ACC112 (cell line): ENCODE measurements around the gene SDC1.

ENCODE experiments used
- H2AFZ ChIP-seq: fragments of 200-600 bp; sonication (generic); one replicate; pipeline ENCODE4 v1.6.0; 2017; ENCODE audit warnings: antibody characterized with exemption, low read length; ENCODE audit not compliant: unreplicated experiment
- H3K27ac ChIP-seq: fragments of 200-600 bp; sonication (generic); 2 replicates; pipeline ENCODE4 v1.5.1; 2014; ENCODE audit warnings: low read depth, mild to moderate bottlenecking, antibody characterized with exemption, low read length, moderate library complexity
- H3K27me3 ChIP-seq: fragments of 200-600 bp; sonication (generic); 2 replicates; pipeline ENCODE4 v1.6.1; 2014; ENCODE audit warnings: mild to moderate bottlenecking, antibody characterized with exemption, low read length, moderate library complexity, mixed read lengths; ENCODE audit not compliant: insufficient read depth
- H3K36me3 ChIP-seq: fragments of 200-600 bp; sonication (generic); 2 replicates; pipeline ENCODE4 v1.6.1; 2016; ENCODE audit warnings: mild to moderate bottlenecking, antibody characterized with exemption, low read length, moderate library complexity, mixed read lengths; ENCODE audit not compliant: insufficient read depth
- H3K4me1 ChIP-seq: fragments of 200-600 bp; sonication (generic); one replicate; pipeline ENCODE4 v1.6.1; 2016; ENCODE audit warnings: low read length, mixed read lengths; ENCODE audit not compliant: insufficient read depth, unreplicated experiment, control insufficient read depth
- H3K4me3 ChIP-seq: fragments of 200-600 bp; sonication (generic); 2 replicates; pipeline ENCODE4 v1.5.1; 2014; ENCODE audit warnings: mild to moderate bottlenecking, low read depth, low read length
- H3K79me2 ChIP-seq: fragments of 200-600 bp; sonication (generic); one replicate; pipeline ENCODE4 v1.6.0; 2016; ENCODE audit warnings: low read length; ENCODE audit not compliant: control insufficient read depth, unreplicated experiment, insufficient read depth

The SDC1 gene

GRCh38 chr2:20229322-20230113 is 4.6 kb upstream of the SDC1 start:
- no peak overlapping the region for H2AFZ ChIP-seq
- H3K27me3 ChIP-seq = no peaks in the 10 kb centered on the region; the same call in 1 of the 2 replicates
- no peak overlapping the region for H3K27ac ChIP-seq
- no peaks in the 10 kb centered on the region for H3K36me3 ChIP-seq
- peaks cover 7% of the 10 kb centered on the region for H3K4me1 ChIP-seq
- no peaks in the 10 kb centered on the region for H3K79me2 ChIP-seq
- H3K4me3 ChIP-seq = no peak overlapping the region

DNA sequence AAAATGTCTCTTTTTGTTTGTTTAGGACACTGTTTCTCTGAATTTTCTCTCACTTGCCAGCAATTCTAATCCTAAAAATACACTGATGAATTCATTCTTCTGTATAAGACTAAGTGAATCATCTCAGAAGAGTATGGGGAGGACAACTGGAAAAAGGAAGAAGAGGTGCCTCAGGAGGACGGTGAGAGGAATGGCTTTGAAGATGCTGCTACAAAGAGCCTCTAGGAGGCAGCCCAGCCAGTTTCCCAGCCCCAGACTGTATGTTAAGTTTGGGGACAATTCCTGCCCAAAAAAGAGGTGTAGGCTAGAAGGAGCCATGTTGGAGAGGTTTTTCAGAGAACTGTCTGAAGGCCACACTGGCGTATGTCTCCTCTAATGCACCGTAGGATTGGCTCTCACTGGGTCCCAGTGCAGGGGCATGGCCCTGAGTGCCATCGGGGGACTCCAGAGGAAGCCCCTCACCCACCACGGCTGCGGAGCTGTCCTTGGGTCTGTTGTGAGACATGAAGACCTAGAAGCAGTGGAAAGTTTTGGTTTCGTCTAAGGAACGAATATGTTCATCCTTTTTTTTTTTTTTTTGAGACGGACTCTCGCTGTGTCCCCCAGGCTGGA is 3.1 kb upstream of the SDC1 start:
- Histone ChIP-seq H3K36me3 (no peaks in the 10 kb centered on the region), H3K79me2 (no peaks in the 10 kb centered on the region), H2AFZ (no peak overlapping the region), H3K27ac (no peak overlapping the region), H3K4me1 (peaks cover 7% of the 10 kb centered on the region), H3K27me3 (no peaks in the 10 kb centered on the region; the same call in 1 of the 2 replicates), H3K4me3 (no peak overlapping the region)

DNA sequence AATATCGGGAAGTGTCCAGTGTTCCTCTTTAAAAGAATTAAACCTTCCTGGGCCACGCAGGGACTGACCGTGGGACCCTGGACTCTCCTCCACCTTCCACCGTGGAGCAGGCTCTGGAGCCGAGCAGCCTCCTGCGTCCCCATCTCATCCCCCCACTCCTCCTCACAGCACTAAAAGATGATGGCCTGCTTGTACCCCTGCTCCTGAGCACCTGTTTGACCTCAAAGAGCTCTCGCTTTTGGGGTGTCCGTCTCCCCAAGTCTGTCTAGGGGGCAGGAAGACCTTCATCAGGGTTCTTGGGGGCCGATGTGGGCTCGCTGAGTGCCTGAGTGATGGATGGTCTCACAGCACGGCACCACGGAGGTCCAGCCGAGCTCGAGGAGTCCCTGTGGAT is 1.2 kb upstream of the SDC1 start:
- Histone ChIP-seq H3K36me3 (no peaks in the 10 kb centered on the region), H3K4me1 (peaks cover 14% of the 10 kb centered on the region), H3K27me3 (no peaks in the 10 kb centered on the region; the same call in 1 of the 2 replicates), H3K27ac (no peak overlapping the region), H2AFZ (no peak overlapping the region), H3K4me3 (no peak overlapping the region), H3K79me2 (no peaks in the 10 kb centered on the region)

DNA sequence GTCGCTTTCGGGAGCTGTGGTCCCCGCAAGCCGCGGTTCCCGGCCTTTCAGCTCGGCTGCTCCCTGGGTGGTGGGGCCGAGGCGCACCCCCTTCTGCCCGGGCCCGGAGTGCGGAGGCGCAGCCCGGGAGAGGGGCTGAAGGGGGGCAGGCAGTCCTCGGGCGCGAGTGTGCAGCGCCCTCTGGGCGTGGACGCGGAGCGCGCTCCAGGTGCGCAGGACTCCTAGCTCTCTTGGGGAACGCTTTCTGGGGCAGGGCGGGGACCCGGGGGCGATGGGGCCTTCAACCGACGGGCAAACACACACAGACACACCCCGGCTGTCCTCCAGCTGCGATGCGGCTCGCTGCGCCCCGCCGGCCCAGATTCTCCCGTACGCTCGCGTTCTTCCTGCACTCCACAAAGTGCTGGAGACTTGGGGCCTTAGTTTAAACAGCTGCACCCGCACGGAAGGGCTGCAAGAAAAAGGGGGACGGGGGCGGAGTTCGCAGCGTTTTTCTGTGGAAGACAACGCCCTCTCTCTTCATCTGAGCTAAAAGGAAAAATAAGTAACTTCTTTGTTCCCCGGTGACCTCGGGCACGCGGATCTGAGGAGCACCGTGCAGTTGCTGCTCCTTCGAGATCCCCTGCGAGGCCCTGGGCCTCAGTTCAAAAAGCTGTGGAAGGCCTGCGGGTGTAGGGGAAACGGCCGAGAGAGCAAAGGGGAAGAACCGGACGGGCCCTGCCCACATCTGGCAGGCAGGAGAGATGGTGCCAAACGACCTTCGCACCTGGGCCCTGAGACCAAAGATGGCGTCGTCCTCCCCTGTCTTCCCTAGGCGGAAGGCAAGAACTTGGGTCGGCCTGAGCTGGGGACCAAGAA is 593 bp upstream of the SDC1 start:
- H3K27me3 ChIP-seq = no peaks in the 10 kb centered on the region; the same call in 1 of the 2 replicates
- H3K79me2 ChIP-seq = no peaks in the 10 kb centered on the region
- no peaks in the 10 kb centered on the region for H3K36me3 ChIP-seq
- peak overlapping the region; percentile 77 for H3K4me3 ChIP-seq
- peak overlapping the region; percentile 45 for H2AFZ ChIP-seq
- no peak overlapping the region for H3K27ac ChIP-seq
- peaks cover 19% of the 10 kb centered on the region for H3K4me1 ChIP-seq

- peak overlapping the region; percentile 63 for H2AFZ ChIP-seq
- no peaks in the 10 kb centered on the region; the same call in 1 of the 2 replicates for H3K27me3 ChIP-seq
- H3K4me3 ChIP-seq = peak overlapping the region; percentile 77
- no peaks in the 10 kb centered on the region for H3K36me3 ChIP-seq
- H3K27ac ChIP-seq = no peak overlapping the region
- H3K79me2 ChIP-seq = no peaks in the 10 kb centered on the region
- peaks cover 20% of the 10 kb centered on the region for H3K4me1 ChIP-seq
These were observed 690 bp downstream of the SDC1 start for GRCh38 chr2:20224164-20224715.

DNA sequence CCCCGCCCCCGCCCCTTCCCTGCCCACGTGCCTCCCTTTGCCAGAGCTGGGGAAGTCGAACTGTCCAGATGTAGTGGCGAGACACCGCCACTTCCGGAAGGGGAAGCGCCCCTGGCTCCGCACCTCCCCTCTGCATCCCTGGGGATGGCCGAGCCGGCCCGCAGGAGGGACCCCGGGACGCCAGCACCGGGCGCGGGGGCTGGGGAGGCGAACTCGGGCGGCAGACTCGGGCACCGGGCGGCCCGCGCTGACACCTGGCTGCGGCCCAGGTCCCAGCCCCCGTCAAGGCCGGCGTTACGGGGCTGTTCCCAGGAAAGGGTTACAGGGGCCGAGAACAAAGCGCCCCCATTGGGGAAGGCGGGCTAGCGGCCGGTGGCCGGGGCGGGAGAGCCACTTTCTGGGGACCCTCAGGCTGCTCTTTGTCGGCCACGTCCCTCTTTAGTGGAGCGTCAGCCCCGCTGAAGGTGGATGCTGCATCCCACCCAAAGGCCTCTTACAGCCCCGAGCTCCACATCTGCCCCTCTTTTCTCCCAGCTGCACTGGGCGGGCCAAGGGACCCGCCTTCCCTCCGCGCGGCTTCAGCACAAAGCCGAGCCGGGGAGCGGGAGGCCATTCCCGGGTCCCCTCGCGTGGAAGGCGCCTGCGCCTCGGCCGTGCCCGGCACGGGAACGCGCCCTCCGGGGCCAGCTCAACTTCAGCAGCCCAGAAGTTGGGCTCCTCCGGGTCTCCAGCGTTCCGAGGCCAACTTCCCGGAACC is 1.3 kb downstream of the SDC1 start:
- Histone ChIP-seq H3K27me3 (no peaks in the 10 kb centered on the region; the same call in 1 of the 2 replicates), H3K79me2 (no peaks in the 10 kb centered on the region), H2AFZ (peak overlapping the region; percentile 63), H3K36me3 (no peaks in the 10 kb centered on the region), H3K27ac (no peak overlapping the region), H3K4me3 (peak overlapping the region; percentile 77), H3K4me1 (peaks cover 20% of the 10 kb centered on the region)

DNA sequence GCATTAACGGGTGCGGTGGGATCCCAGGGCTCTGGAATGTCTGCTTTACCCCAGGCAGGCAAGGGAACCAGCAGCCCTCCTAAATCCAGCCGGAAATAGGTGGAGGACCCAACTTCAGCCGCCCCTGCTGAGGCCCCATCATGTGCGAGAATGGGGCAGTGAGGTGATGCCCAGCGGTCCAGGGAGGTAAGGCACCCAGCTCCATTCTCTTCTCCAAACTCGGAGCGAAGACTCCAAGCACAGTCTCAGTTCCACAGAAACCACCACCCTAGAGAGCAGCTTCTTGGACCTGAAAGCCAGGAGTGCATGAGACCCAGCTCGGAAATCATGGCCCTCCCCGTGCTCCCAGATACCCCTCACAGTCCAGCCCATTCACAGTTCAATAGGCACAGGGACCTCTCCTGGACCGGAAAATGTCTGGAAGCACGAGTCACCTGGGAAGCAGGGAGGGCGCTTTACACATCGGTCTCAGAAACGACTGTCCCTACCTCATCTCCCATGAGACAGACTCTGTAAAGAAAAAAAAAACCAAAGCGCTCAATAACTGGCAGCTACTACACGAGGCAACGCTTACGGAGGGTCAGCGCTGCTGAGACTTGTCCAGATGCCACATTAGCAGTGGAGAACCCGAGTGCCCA is 2.0 kb downstream of the SDC1 start:
- no peaks in the 10 kb centered on the region; the same call in 1 of the 2 replicates for H3K27me3 ChIP-seq
- H3K36me3 ChIP-seq = no peaks in the 10 kb centered on the region
- peaks cover 20% of the 10 kb centered on the region for H3K4me1 ChIP-seq
- no peaks in the 10 kb centered on the region for H3K79me2 ChIP-seq
- H3K27ac ChIP-seq = no peak overlapping the region
- peak overlapping the region; percentile 77 for H3K4me3 ChIP-seq
- no peak overlapping the region for H2AFZ ChIP-seq

- no peaks in the 10 kb centered on the region for H3K27me3 ChIP-seq
- peaks cover 20% of the 10 kb centered on the region for H3K4me1 ChIP-seq
- no peak overlapping the region for H2AFZ ChIP-seq
- no peak overlapping the region for H3K27ac ChIP-seq
- H3K36me3 ChIP-seq = no peaks in the 10 kb centered on the region
- no peak overlapping the region for H3K4me3 ChIP-seq
- H3K79me2 ChIP-seq = no peaks in the 10 kb centered on the region
These were observed 2.7 kb downstream of the SDC1 start for GRCh38 chr2:20222014-20222768.

DNA sequence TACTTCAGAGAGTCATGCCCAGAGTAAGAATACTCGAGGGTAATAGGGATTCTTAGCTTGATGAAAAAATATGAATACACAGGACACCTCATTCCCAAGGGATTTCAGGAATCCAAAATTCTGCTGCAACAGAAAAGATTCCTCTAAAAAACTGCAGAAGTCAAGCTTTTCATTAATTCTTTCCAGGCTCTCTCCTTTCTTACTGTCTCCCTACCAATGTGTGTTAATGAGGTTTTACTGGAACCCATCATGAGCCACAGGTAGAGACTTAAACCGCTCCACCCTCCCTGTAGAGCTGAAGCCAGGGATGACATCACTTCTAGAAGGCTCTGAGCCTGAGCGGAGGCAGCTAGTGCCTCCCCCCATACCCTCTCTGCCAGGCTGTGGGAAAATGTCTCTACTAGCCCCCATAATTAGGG is 3.4 kb downstream of the SDC1 start:
- H3K36me3 ChIP-seq = no peaks in the 10 kb centered on the region
- H3K4me3 ChIP-seq = no peak overlapping the region
- no peak overlapping the region for H3K27ac ChIP-seq
- H2AFZ ChIP-seq = no peak overlapping the region
- H3K79me2 ChIP-seq = no peaks in the 10 kb centered on the region
- peaks cover 20% of the 10 kb centered on the region for H3K4me1 ChIP-seq
- no peaks in the 10 kb centered on the region for H3K27me3 ChIP-seq
